K562 (cell line): Measurements from ENCODE around the gene LRP1. TPM values are rescaled to one million over a fixed set of nuclear protein-coding genes. Genes with fewer than 3 reads are reported as not detected.

Source experiments
- ATAC-seq: fragments of 200-7000 bp; cut with Tn5 transposase; 3 replicates; pipeline ENCODE4 v1.9.1; 2020; ENCODE audit warnings: moderate library complexity
- BruUV-seq: library from RNA; stranded (reverse); fragments of 400-500 nt; replicated peaks from 2 replicates; lab custom pipeline; 2021; lab: Mats Ljungman, UMichigan
- CTCF ChIA-PET: fragments of 300-600 bp; formaldehyde crosslinking; extraction: SDS; loops from one replicate; lab custom pipeline; 2021; ENCODE audit warnings: low intra/inter-chr PET ratio; lab: Yijun Ruan, JAX
- POLR2A ChIA-PET: fragments of 300-600, 350-650 bp; sonication (Branson Sonifier 250); formaldehyde crosslinking; extraction: SDS; loops from one replicate; lab custom pipeline; 2021; ENCODE audit warnings: antibody characterized with exemption, inconsistent platforms; lab: Yijun Ruan, JAX
- DNase-seq, 4 experiments: peaks; one replicate each; pipeline versions ENCODE4 v3.0.0 to v3.0.0-alpha.2; 2011 to 2018; ENCODE audit warnings: low spot score in 3 of 4, mixed read lengths in 3 of 4; ENCODE audit errors: extremely low read depth in 1 of 4
- FAIRE-seq: peaks from 2 replicates; lab custom pipeline; 2011; peaks lifted over from hg19 to GRCh38; lab: Jason Lieb, UNC
- H2AFZ ChIP-seq: 2 replicates; pipeline ENCODE4 v1.6.0; 2011; ENCODE audit warnings: low read depth, low read length, control low read depth, inconsistent platforms
- H3K27ac ChIP-seq: fragments of 200-600 bp; 3 replicates; pipeline ENCODE4 v1.8.0; 2011; ENCODE audit warnings: low read depth, mild to moderate bottlenecking, control low read depth, inconsistent platforms, low read length, moderate library complexity, mixed read lengths; ENCODE audit errors: extremely low read depth
- H3K27me3 ChIP-seq, 2 experiments: fragments of 300-600 bp in 1 of 2; 2 replicates in 1 of 2; 3 replicates in 1 of 2; pipeline versions ENCODE4 v1.6.0 to v1.8.0; 2011; ENCODE audit warnings: inconsistent platforms in 2 of 2, low read length in 2 of 2, mild to moderate bottlenecking in 1 of 2, mixed read lengths in 1 of 2, moderate library complexity in 1 of 2; ENCODE audit not compliant: control insufficient read depth in 2 of 2, insufficient read depth in 2 of 2
- H3K36me3 ChIP-seq: fragments of 300-600 bp; 3 replicates; pipeline ENCODE4 v1.8.0; 2011; ENCODE audit warnings: mild to moderate bottlenecking, low read length, inconsistent platforms; ENCODE audit not compliant: control insufficient read depth, insufficient read depth
- H3K4me1 ChIP-seq, 2 experiments: fragments of 200-600 bp in 1 of 2; replicated peaks in 1 of 2; 2 replicates in 1 of 2; 3 replicates in 1 of 2; pipeline versions ENCODE4 v1.5.1 to v1.8.0; 2011; ENCODE audit warnings: inconsistent platforms in 2 of 2, low read length in 2 of 2, mild to moderate bottlenecking in 1 of 2, mixed read lengths in 1 of 2, moderate library complexity in 1 of 2; ENCODE audit not compliant: control insufficient read depth in 2 of 2, insufficient read depth in 2 of 2
- H3K4me2 ChIP-seq: 2 replicates; pipeline ENCODE4 v1.6.1; 2011; ENCODE audit warnings: low read length, control low read depth, inconsistent platforms, mixed read lengths; ENCODE audit not compliant: insufficient read depth
- H3K4me3 ChIP-seq: fragments of 200-600 bp; sonication (generic), shearing (Covaris generic); 2 replicates; pipeline ENCODE4 v1.5.1; 2016; ENCODE audit warnings: control low read depth, inconsistent platforms
- H3K79me2 ChIP-seq: fragments of 200-600 bp; 3 replicates; pipeline ENCODE4 v1.8.0; 2011; ENCODE audit warnings: low read length, inconsistent platforms; ENCODE audit not compliant: control insufficient read depth, insufficient read depth
- H3K9ac ChIP-seq, 2 experiments: 2 replicates each; pipeline versions ENCODE4 v1.6.0 to v1.6.1; 2011; ENCODE audit warnings: low read depth in 2 of 2, low read length in 2 of 2, control low read depth in 1 of 2, inconsistent platforms in 1 of 2, mild to moderate bottlenecking in 1 of 2, mixed read lengths in 1 of 2; ENCODE audit not compliant: insufficient read depth in 1 of 2
- H3K9me1 ChIP-seq: one replicate; pipeline ENCODE4 v1.6.0; 2011; ENCODE audit warnings: inconsistent platforms, mild to moderate bottlenecking, low read length, moderate library complexity; ENCODE audit not compliant: control insufficient read depth, insufficient read depth
- H3K9me3 ChIP-seq: replicated peaks from 2 replicates; pipeline ENCODE4 v1.5.1; 2011; ENCODE audit warnings: low read depth, low read length, inconsistent platforms; ENCODE audit not compliant: control insufficient read depth, insufficient read depth
- H4K20me1 ChIP-seq: replicated peaks from 2 replicates; pipeline ENCODE4 v1.6.1; 2011; ENCODE audit warnings: low read length, inconsistent platforms, mixed read lengths; ENCODE audit not compliant: control insufficient read depth, insufficient read depth
- ARID1B ChIP-seq: fragments of 450-650 bp; IDR thresholded peaks from 2 replicates; pipeline ENCODE4 v1.6.1; 2016; ENCODE audit warnings: antibody characterized with exemption, mild to moderate bottlenecking, inconsistent platforms
- CHD4 ChIP-seq: fragments of 200-600 bp; sonication (generic); IDR thresholded peaks from 3 replicates; pipeline ENCODE4 v1.6.1; 2012; ENCODE audit warnings: low read depth, mild to moderate bottlenecking, mixed read lengths, low read length, inconsistent platforms; ENCODE audit not compliant: insufficient read depth, insufficient replicate concordance, poor library complexity, severe bottlenecking
- FOXJ3 ChIP-seq: sonication (generic); formaldehyde crosslinking; IDR thresholded peaks from 2 replicates; pipeline ENCODE4 v1.4.0; 2020; ENCODE audit warnings: mild to moderate bottlenecking, missing genetic modification reagents
- HDAC8 ChIP-seq: fragments of 450-650 bp; IDR thresholded peaks from 2 replicates; pipeline ENCODE4 v1.6.1; 2016; ENCODE audit warnings: mild to moderate bottlenecking, missing genetic modification characterization, moderate library complexity, missing compliant biosample characterization
- KDM2B ChIP-seq: fragments of 250-450 bp; sonication (Bioruptor Pico); IDR thresholded peaks from 2 replicates; pipeline ENCODE4 v1.8.0; 2021; ENCODE audit warnings: mild to moderate bottlenecking, moderate library complexity
- PHTF2 ChIP-seq: fragments of 250-450 bp; sonication (Bioruptor Pico); IDR thresholded peaks from 2 replicates; pipeline ENCODE4 v1.5.0; 2021; ENCODE audit warnings: mild to moderate bottlenecking
- SP1 ChIP-seq: sonication (generic); formaldehyde crosslinking; IDR thresholded peaks from 2 replicates; pipeline ENCODE4 v1.8.1; 2022; ENCODE audit warnings: mild to moderate bottlenecking, missing genetic modification reagents
- TCF3 ChIP-seq: sonication (generic); formaldehyde crosslinking; IDR thresholded peaks from 2 replicates; pipeline ENCODE4 v1.4.0; 2020; ENCODE audit warnings: mild to moderate bottlenecking, missing genetic modification reagents
- WGBS: fragments of 100-300 bp; shearing (Covaris generic); methylation state at CpG from one replicate; pipeline ENCODE4 v1.1.6; 2016; ENCODE audit warnings: low coverage, mixed read lengths; ENCODE audit not compliant: insufficient coverage; ENCODE audit errors: missing lambda C conversion rate; 5-methylcytosine and 5-hydroxymethylcytosine counted together
- in situ Hi-C: fragments of 300-500 bp; cut with MboI; formaldehyde crosslinking; loops from 4 replicates; pipeline ENCODE4 v1.15.0; 2018; ENCODE audit warnings: inconsistent platforms, mixed read lengths
- intact Hi-C: fragments of 100-400 bp; cut with micrococcal nuclease; formaldehyde crosslinking; loops from 2 replicates; pipeline ENCODE4 v1.14.2; 2022
- polyA plus RNA-seq, 8 experiments: library from polyadenylated mRNA; depleted of rRNA in 4 of 8; stranded (reverse) in 5 of 8; unstranded in 3 of 8; fragments of >200 nt; fragmentation: Nextera tagmentation in 2 of 8; fragmentation: Illumina TruSeq in 1 of 8; extraction: Ambion mirVana in 2 of 8; extraction: Trizol in 1 of 8; gene quantifications; 2 replicates each; pipeline versions ENCODE4 v1.2.1 to v1.2.3, GENCODE V29; 2011 to 2014; ENCODE audit warnings: inconsistent platforms in 1 of 8, missing spikeins in 1 of 8
- total RNA-seq, 7 experiments: library from RNA; depleted of rRNA in 6 of 7; stranded (reverse); fragments of >200 nt in 6 of 7; fragmentation: Illumina TruSeq in 2 of 7; extraction: Trizol in 2 of 7; gene quantifications; 2 replicates each; pipeline versions ENCODE4 v1.2.1 to v1.2.3, GENCODE V29; 2011 to 2021; ENCODE audit warnings: low replicate concordance in 1 of 7
- TF ChIP-seq, protein P1 (sequence below): sonication (generic); formaldehyde crosslinking; IDR thresholded peaks from 2 replicates; pipeline ENCODE4 v1.5.0; 2020; ENCODE audit warnings: missing genetic modification reagents
- TF ChIP-seq, protein P2 (sequence below): fragments of 450-650 bp; IDR thresholded peaks from one replicate; pipeline ENCODE4 v1.6.1; 2018; ENCODE audit warnings: mild to moderate bottlenecking, moderate library complexity; ENCODE audit not compliant: partially characterized antibody
- TF ChIP-seq, protein P3 (sequence below): sonication (generic); formaldehyde crosslinking; IDR thresholded peaks from 2 replicates; pipeline ENCODE4 v1.8.1; 2023; ENCODE audit warnings: mild to moderate bottlenecking, missing genetic modification reagents

Gene LRP1
- total and polyA plus RNA-seq, 9 of the 15 experiments (the other 6 are each of a cell fraction or from before 2014, with no cell fraction given) = 0.04 to 0.64 (median 0.19) TPM; not detected in 2

DNA sequence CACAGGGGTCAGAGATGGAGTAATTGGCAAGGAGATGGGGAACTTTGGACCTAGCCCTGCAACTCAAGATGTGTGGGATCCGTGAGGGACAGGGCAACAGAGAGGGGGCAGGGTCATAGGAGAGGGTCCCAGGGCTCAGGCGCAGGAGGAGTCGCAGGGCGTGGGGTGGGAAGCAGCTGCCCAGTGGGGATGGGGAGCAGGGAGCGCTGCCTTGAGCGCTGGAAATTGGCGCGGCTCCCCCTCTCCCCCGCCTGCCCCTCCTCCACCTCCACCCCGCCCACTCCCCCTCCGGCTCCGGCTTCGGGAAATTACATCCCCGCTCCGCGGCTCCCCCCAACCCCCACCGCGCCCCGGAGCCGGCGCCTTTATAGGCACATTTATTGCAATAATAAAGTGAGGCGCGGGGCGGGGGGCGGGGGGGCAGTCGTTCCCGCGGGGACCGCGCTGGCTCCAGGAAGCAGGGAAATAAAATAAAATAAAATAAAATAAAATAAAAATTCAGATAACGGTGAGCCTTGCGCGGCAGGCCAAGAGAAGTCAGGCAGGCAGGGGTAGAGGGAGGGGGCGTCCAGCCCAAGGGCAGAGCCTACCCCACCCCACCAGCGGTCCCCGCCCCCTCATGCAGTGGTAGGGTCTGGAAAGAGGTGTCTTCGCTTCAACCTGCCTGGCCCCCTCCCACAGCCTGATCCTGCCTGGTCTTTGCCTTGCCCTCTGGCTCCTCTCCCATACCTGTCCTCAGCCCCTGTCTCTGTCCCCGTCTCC lies 91.9 kb downstream of the LRP1 start:
- no peak for ATAC-seq
- Histone ChIP-seq H3K4me1 (peaks cover 14 to 61% of the 10 kb centered on the region in 2 experiments), H3K9ac (no peak overlapping the region), H3K27ac (no peak overlapping the region), H2AFZ (no peak overlapping the region), H3K9me1 (peaks cover 3% of the 10 kb centered on the region), H3K4me3 (no peak overlapping the region), H3K79me2 (no peaks in the 10 kb centered on the region), H3K36me3 (no peaks in the 10 kb centered on the region), H3K4me2 (no peak overlapping the region), H3K27me3 (peaks cover 42 to 62% of the 10 kb centered on the region in 2 experiments), H4K20me1 (peaks cover 4% of the 10 kb centered on the region; the same call in 1 of the 2 replicates), H3K9me3 (no peaks in the 10 kb centered on the region)
- intact Hi-C loops = no loop called here
- no TSS peak for BruUV-seq
- ChIA-PET CTCF (interaction anchor here (1.1 kb wide), 1 partner anchor 19 kb away, joined by 3 read pairs; no protein-coding TSS in a partner anchor), POLR2A (interaction anchor here (0.8 to 1.8 kb wide), 2 partner anchors 7 to 10 kb away, joined by 3 to 8 read pairs; partner anchors contain the start of gene SHMT2)
- TF ChIP-seq, protein P1, sequence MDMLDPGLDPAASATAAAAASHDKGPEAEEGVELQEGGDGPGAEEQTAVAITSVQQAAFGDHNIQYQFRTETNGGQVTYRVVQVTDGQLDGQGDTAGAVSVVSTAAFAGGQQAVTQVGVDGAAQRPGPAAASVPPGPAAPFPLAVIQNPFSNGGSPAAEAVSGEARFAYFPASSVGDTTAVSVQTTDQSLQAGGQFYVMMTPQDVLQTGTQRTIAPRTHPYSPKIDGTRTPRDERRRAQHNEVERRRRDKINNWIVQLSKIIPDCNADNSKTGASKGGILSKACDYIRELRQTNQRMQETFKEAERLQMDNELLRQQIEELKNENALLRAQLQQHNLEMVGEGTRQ (CRISPR knock-in tag) = no peak
- TF ChIP-seq, protein P2, sequence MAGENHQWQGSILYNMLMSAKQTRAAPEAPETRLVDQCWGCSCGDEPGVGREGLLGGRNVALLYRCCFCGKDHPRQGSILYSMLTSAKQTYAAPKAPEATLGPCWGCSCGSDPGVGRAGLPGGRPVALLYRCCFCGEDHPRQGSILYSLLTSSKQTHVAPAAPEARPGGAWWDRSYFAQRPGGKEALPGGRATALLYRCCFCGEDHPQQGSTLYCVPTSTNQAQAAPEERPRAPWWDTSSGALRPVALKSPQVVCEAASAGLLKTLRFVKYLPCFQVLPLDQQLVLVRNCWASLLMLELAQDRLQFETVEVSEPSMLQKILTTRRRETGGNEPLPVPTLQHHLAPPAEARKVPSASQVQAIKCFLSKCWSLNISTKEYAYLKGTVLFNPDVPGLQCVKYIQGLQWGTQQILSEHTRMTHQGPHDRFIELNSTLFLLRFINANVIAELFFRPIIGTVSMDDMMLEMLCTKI = no peak
- TF ChIP-seq CHD4 (no peak), SP1 (CRISPR knock-in tag) (no peak), ARID1B (no peak), PHTF2 (CRISPR knock-in tag) (no peak), HDAC8 (tag) (no peak), FOXJ3 (CRISPR knock-in tag) (no peak), TCF3 (no peak), KDM2B (CRISPR knock-in tag) (no peak)
- TF ChIP-seq, protein P3, sequence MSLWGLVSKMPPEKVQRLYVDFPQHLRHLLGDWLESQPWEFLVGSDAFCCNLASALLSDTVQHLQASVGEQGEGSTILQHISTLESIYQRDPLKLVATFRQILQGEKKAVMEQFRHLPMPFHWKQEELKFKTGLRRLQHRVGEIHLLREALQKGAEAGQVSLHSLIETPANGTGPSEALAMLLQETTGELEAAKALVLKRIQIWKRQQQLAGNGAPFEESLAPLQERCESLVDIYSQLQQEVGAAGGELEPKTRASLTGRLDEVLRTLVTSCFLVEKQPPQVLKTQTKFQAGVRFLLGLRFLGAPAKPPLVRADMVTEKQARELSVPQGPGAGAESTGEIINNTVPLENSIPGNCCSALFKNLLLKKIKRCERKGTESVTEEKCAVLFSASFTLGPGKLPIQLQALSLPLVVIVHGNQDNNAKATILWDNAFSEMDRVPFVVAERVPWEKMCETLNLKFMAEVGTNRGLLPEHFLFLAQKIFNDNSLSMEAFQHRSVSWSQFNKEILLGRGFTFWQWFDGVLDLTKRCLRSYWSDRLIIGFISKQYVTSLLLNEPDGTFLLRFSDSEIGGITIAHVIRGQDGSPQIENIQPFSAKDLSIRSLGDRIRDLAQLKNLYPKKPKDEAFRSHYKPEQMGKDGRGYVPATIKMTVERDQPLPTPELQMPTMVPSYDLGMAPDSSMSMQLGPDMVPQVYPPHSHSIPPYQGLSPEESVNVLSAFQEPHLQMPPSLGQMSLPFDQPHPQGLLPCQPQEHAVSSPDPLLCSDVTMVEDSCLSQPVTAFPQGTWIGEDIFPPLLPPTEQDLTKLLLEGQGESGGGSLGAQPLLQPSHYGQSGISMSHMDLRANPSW (CRISPR knock-in tag) = no peak
- no peak for FAIRE-seq
- in situ Hi-C loops = no loop called here
- WGBS = 3% methylated on average over 9 of the region's 38 CpGs
- peak in 1 of 4 experiments; percentile 45 for DNase-seq
